ENCODE data around the gene SEL1L3.

DNA sequence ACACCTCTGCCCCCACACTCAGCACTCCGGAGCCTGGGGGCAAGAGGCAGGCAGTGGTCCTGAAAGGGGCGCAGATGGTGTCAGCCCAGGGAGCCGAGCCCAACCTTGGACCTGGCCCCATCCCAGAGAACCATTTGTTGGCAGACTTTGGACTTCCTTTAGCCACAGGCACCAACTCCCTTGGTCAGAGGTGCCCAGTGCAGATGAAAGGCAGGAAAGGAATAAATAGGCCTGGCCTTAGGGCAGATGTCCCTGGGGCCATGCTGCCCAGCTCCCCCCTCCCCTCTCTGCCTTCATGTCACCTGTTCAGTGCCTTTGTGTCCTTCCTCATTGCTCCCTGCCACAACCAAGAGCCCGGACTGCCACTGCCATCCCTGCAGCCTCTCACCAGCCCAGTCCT lies 52.8 kb downstream of the SEL1L3 start:
- TF ChIP-seq HIC1 (tag by site-specific recombination; IDR thresholded peaks at IDR 0.05), result no peak
- TF ChIP-seq, protein P1, sequence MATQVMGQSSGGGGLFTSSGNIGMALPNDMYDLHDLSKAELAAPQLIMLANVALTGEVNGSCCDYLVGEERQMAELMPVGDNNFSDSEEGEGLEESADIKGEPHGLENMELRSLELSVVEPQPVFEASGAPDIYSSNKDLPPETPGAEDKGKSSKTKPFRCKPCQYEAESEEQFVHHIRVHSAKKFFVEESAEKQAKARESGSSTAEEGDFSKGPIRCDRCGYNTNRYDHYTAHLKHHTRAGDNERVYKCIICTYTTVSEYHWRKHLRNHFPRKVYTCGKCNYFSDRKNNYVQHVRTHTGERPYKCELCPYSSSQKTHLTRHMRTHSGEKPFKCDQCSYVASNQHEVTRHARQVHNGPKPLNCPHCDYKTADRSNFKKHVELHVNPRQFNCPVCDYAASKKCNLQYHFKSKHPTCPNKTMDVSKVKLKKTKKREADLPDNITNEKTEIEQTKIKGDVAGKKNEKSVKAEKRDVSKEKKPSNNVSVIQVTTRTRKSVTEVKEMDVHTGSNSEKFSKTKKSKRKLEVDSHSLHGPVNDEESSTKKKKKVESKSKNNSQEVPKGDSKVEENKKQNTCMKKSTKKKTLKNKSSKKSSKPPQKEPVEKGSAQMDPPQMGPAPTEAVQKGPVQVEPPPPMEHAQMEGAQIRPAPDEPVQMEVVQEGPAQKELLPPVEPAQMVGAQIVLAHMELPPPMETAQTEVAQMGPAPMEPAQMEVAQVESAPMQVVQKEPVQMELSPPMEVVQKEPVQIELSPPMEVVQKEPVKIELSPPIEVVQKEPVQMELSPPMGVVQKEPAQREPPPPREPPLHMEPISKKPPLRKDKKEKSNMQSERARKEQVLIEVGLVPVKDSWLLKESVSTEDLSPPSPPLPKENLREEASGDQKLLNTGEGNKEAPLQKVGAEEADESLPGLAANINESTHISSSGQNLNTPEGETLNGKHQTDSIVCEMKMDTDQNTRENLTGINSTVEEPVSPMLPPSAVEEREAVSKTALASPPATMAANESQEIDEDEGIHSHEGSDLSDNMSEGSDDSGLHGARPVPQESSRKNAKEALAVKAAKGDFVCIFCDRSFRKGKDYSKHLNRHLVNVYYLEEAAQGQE (tag by site-specific recombination; IDR thresholded peaks at IDR 0.05), result no peak
- TF ChIP-seq, protein P2, sequence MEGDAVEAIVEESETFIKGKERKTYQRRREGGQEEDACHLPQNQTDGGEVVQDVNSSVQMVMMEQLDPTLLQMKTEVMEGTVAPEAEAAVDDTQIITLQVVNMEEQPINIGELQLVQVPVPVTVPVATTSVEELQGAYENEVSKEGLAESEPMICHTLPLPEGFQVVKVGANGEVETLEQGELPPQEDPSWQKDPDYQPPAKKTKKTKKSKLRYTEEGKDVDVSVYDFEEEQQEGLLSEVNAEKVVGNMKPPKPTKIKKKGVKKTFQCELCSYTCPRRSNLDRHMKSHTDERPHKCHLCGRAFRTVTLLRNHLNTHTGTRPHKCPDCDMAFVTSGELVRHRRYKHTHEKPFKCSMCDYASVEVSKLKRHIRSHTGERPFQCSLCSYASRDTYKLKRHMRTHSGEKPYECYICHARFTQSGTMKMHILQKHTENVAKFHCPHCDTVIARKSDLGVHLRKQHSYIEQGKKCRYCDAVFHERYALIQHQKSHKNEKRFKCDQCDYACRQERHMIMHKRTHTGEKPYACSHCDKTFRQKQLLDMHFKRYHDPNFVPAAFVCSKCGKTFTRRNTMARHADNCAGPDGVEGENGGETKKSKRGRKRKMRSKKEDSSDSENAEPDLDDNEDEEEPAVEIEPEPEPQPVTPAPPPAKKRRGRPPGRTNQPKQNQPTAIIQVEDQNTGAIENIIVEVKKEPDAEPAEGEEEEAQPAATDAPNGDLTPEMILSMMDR (tag by site-specific recombination; IDR thresholded peaks at IDR 0.05), result no peak
- TF ChIP-seq ZNF223 (tag by site-specific recombination; IDR thresholded peaks at IDR 0.05), result no peak
- TF ChIP-seq, protein P3, sequence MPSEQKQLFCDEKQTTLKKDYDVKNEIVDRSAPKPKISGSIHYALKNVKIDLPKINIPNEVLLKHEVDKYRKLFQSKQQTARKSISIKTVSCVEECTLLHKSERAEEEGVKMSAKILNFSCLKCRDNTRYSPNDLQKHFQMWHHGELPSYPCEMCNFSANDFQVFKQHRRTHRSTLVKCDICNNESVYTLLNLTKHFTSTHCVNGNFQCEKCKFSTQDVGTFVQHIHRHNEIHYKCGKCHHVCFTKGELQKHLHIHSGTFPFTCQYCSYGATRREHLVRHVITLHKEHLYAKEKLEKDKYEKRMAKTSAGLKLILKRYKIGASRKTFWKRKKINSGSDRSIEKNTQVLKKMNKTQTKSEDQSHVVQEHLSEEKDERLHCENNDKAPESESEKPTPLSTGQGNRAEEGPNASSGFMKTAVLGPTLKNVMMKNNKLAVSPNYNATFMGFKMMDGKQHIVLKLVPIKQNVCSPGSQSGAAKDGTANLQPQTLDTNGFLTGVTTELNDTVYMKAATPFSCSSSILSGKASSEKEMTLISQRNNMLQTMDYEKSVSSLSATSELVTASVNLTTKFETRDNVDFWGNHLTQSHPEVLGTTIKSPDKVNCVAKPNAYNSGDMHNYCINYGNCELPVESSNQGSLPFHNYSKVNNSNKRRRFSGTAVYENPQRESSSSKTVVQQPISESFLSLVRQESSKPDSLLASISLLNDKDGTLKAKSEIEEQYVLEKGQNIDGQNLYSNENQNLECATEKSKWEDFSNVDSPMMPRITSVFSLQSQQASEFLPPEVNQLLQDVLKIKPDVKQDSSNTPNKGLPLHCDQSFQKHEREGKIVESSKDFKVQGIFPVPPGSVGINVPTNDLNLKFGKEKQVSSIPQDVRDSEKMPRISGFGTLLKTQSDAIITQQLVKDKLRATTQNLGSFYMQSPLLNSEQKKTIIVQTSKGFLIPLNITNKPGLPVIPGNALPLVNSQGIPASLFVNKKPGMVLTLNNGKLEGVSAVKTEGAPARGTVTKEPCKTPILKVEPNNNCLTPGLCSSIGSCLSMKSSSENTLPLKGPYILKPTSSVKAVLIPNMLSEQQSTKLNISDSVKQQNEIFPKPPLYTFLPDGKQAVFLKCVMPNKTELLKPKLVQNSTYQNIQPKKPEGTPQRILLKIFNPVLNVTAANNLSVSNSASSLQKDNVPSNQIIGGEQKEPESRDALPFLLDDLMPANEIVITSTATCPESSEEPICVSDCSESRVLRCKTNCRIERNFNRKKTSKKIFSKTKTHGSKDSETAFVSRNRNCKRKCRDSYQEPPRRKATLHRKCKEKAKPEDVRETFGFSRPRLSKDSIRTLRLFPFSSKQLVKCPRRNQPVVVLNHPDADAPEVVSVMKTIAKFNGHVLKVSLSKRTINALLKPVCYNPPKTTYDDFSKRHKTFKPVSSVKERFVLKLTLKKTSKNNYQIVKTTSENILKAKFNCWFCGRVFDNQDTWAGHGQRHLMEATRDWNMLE (tag by site-specific recombination; conservative IDR thresholded peaks at IDR 0.05; ENCODE audit: low read depth), result no peak
- TF ChIP-seq ZNF132 (tag by site-specific recombination; IDR thresholded peaks at IDR 0.05; ENCODE audit: borderline replicate concordance), result no peak
- TF ChIP-seq ZSCAN30 (tag by site-specific recombination; IDR thresholded peaks at IDR 0.05), result no peak
- no peak for TF ChIP-seq KLF10 (tag by site-specific recombination; IDR thresholded peaks at IDR 0.05)
- TF ChIP-seq RBAK (tag by site-specific recombination; IDR thresholded peaks at IDR 0.05), result no peak
